Measurements from ENCODE around the gene NRG2.
A peak's percentile ranks its signal among the peaks of the same experiment; 100 is the strongest.

Gene NRG2

DNA sequence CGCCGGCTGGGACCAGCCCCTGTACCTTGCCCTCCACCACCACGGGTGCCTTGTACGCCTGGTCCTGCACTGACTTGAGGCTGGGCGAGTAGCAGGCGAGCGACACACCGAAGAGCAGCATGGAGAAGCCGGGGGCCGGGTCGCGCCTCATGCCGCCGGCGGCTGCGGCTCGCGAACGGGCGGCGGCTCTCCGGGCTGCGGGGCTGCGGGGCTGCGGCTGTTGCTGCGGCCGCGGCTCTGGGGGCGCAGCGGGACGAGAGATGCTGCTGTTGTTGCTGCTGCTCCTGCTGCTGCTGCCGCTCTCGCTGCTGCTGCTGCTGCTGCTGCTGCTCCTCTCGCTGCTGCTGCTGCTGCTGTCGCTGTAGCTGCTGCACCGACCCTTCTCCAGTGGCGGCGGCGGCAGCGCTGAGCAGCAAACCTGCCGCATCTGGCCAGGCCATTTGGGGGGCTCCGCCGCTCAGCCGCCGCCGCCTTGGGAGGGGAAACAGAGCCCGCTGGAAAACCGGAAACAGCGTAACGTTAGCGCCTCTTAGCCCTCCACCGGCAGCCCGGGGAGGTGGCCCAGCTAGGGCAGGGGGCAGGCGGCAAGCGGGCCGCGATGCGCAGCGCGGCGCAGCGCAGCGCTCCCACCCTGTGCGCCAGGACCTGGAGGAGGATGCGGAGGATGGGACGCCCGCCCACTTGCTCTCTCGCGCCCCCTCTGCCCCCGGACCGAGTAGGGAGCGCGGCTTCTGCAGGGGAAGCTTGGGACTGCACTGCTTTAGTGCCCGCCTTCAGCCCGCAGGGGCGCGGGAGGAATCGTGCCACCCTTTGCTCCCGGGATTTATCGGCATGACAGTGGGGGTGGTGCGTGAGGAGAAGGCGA, at the start of gene NRG2:
Gene NRG2 (minus strand): TSS at position 657 of the 865 bp plus-strand sequence.
- peak; percentile 86 for DNase-seq (ENCODE audit: low spot score)

DNA sequence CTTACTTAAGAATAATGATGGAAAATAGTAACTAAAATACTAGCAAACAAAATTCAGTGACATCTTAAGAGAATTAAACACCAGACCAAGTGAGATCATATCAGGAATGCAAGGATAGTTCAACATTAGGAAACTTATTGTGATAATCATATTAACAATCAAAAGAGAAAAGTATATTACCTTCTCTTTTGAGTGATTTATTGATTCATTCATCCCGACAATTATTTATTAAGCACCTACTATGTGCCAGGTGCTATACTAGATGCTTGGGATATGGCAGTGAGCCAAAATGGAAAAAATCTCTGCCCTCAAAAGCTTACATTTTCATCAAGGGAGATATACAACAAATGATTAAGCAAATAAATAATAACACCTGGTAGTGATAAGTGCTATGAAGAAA, 47.2 kb upstream of the NRG2 start:
- no peak for DNase-seq (ENCODE audit: low spot score)

DNA sequence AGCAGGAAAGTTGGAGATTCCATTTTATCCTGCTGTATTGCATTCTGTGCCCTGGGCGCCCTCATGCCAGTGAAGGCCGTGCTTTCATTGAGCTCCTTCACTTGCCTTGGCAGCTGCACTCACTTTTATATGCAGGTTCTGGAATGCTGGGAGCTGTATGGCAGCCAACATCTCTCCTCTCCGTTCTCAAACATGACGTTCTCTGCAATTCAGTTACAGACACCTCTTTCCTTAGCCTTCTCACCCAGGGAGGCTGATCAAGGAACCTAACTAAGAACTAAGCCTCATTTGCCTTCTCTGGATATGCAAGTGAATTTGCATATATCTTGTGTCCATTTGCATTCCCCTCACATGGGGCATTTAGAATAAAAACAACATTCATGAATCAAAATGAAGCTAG, 41.4 kb upstream of the NRG2 start:
- peak; percentile 40 for DNase-seq (ENCODE audit: low spot score)

DNA sequence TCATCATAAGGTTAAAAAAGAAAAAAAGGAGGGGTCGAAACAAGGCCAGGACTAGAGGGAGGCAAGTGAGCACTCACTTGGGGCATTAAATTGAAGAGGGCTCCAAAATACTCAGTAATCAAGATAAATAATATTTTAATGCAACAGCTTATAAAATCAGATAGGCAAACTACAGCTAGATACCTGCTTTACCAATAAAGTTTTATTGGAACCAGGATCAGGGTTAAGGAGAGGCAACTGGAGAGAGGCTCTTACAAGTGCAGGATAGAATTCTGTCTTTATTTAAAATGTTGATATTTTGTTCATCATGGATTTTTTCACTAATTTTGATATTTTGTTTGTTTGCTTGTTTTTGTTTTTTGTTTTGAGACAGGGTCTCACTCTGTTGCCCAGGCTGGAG, 40.6 kb upstream of the NRG2 start:
- no peak for DNase-seq (ENCODE audit: low spot score)

DNA sequence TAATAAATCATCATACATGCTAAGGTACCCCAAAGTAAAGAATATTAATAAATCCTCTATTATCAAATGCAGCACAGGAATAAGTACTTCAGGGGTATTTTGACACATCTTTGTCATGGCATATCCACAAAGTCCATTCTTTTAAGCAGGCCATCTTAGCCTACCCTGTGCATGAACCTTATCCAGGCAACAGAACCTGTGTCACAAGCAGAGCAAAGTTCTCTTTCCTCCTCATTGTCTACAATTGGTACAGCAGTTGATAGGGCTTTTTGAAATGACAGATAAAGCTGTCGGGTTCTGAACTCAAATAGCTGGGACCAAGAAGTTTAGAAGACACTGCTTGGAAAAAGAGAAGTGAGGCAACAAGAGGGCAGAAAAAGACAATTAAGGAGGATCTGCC, 40.0 kb upstream of the NRG2 start:
- no peak for DNase-seq (ENCODE audit: low spot score)

DNA sequence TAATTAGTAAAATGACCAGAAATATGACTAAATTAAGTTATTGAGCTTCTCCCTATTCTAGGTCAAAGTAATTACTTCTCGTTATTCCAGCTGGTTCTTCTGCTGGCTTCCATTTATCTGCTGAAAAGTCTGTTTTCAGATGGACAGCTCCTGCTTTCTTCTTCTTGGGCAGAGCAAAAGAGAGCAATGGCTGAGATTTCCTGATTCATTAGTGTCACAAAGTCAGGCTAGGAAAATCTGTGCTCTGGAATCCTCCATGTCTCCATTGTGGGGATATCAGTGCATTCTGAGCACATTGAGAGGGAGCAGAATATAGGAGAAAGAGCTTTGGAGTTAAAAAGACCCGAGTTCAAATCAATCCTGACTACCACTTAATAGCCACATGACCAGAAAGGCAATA, 33.7 kb upstream of the NRG2 start:
- DNase-seq (ENCODE audit: low spot score) = no peak

DNA sequence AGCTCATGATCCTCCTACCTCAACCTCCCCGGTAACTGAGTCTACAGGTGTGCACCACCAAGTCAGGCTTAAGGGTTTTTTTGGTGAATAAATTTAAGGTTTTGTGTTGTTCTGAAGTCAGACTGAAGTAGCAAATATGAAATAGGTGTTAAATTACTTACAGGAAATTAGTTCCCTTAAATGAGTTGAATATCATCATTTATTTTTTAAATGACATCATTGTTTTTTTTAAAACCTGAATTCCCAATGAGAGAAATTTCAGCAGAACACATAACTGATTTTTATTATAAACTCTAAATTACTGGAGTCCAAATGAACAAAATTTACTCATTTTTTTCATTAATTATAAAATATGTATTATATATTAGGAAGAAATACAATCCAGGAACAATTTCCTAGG, 33.0 kb upstream of the NRG2 start:
- no peak for DNase-seq (ENCODE audit: low spot score)

DNA sequence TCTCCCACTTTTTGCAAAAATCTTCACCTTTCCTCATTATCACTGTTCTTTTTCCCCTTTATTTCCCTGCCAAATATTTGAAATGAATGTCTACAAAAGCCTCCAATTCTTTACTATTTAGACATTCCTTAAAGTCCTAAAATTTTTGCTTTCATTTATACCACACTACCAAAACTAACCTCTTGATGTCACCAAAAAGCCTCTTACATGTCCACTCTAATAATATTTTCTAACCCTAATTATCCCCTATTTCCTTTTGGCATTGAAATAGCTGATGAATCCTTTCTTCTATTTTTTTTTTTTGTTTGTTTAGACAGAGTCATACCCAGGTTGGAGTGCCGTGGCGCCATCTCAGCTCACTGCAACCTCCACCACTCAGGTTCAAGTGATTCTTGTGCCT, 32.3 kb upstream of the NRG2 start:
- no peak for DNase-seq (ENCODE audit: low spot score)

DNA sequence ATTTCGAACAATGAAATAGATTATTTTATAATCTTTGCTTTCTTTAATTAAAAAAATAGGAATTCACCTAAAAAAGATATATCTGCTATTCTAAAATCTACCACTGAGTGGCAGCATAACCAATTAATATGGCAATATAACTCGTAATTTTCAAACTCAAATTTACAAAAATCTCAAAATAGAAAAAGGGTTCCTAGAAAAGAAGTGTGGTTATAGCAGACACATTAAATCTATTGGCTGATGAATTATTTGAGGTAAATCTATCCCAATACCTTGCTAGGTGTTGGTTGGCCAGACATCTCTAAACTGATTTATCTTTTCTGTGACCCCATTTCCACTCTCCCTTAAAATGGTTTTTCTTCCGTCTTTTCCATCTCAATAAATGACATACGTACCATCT, 30.2 kb upstream of the NRG2 start:
- DNase-seq (ENCODE audit: low spot score) = no peak

DNA sequence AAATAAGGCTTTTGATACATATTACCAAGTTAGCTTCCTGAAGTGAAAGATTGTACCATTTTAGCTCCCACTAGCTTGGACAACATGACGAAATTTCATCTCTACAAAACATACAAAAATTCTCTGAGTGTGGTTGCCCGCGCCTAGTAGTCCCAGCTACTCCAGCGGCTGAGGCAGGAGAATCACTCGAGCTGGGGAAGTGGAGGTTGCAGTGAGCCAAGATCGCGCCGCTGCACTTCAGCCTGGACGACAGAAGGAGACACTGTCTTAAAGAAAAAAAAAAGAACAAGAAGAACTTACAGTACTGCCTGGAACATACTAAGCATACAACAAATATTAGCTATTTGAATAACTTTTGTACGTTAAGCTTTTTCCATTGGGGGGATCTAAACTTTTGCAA, 29.7 kb upstream of the NRG2 start:
- DNase-seq (ENCODE audit: low spot score) = peak; percentile 7

DNA sequence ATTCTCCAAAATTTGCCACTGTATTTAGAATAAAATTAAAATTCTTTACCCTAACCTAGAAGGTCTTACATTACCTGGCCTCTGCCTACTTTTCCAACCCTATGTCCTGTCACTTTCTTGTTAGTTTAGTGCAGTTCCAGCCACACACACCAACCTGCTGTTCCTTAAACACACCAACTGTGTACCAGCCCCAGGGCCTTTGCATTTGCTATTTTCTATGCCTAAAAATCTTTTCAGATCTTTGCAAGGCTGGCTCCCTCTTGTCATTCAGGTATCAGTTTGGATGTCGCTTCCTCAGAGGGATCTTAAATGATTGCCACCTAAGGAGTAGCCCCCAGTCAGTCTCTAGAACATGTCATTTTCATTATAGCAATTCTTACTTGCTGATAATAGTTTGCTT, 17.7 kb upstream of the NRG2 start:
- DNase-seq (ENCODE audit: low spot score) = no peak

DNA sequence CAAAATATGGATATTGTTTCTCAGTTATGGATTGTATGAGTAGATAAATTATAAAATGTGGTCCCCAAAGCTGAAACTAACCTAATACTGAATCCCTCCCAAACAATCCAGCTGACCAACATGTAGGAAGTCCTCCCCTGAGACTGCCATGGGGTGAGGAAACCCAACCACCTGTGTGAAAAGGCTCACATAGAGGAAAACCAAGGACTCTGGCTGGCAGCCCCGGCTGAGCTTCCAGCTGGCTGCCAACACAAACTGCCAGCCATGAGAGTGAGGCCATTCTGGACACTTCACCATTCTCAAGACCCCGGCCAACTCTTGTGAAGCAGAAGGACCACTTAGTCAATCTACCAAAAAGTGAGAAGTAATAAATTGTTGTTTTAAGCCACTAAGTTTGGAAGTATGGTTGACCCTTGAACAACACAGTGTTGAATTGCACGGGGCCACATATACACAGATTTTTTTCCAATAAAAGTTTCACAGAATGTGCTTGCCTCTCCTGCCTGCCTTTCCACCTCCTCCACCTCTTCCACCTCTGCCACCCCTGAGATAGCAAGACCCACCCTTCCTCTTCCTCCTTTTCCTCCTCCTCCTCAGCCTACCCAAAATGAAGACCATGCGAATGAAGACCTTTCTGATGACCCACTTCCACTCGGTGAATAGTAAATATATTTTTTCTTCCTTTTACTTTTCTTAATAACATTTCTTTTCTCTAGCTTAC, 15.3 kb upstream of the NRG2 start:
- no peak for DNase-seq (ENCODE audit: low spot score)

DNA sequence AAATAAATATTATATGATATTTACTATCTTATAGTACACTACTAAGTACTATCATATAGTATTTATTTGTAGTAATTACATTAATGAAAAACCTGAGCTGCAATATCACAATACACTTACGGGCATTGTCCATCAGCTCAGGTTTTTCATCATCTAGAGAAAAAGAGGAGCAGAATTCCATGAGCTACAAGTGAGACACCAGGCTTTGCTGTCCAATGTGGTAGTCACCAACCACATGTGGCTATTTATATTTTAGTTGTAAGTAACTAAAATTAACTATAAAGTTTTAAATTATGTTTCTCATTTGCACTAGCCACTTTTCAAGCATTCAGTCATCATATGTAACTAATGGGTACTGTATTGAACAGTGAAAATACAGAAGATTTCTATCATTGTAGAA, 13.8 kb upstream of the NRG2 start:
- DNase-seq (ENCODE audit: low spot score) = no peak

DNA sequence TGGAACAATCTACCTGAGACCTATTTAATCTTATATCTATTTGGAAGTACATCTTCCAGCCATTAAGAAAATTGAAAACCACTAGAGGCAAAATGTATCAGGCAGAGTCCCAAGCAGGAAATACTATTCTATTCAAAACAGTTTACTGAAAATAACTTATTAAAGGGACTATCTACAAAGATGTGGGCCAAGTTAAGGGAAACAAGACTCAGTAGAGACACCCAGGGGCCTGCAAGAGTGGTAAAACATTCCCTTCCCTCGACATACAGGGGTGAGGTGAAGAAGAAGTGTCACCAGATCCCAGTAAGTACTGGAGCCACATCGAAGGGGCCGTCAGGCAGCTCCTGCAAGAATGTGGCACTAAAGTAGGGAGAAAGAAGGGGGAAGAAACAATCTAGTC, 12.1 kb upstream of the NRG2 start:
- no peak for DNase-seq (ENCODE audit: low spot score)

DNA sequence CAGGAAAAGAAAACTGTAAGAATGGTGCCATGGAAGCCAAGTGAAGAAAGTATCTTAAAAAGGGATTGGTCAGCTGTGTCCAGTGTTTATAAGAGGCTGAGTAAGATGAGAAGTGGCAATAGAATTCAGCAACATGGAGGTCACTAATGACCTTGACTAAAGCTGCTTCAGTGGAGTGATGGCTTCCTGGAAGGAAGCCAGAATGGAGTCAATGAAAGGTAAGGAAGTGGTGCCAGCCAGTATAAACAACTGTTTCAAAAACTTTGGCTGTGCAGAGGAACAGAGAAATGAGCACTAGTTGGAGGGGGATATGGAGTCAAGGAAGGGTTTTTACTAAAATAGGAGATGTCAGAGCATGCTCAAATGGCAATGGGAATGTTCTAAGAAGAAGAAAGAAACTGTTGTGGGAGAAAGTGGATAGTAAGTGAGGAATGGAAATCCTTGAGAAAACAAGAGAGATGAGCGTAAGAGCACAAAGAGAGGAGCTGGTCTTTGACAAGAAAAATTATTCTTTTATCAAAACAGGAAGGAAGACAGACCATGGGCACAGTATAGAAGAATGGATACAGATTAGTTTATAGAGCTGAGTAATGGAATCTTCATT, 11.1 kb upstream of the NRG2 start:
- no peak for DNase-seq (ENCODE audit: low spot score)

DNA sequence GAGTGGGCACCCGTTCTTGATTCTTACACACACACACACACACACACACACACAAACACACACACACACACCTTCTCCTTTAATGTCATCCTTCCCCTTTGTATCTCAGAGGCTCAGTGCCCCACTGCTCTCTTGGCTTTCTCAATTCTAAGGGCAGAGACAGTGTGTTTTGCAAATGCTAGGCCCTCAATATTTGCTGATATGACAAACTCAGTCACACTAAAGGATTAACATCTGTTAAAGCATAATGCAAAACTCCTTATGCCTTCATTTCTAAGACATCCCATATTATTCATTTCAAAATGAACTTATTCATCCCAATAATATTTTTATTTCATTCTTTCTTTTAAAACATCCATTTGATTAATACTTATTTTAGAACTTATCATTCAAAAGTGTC, 8.9 kb upstream of the NRG2 start:
- DNase-seq (ENCODE audit: low spot score) = no peak

DNA sequence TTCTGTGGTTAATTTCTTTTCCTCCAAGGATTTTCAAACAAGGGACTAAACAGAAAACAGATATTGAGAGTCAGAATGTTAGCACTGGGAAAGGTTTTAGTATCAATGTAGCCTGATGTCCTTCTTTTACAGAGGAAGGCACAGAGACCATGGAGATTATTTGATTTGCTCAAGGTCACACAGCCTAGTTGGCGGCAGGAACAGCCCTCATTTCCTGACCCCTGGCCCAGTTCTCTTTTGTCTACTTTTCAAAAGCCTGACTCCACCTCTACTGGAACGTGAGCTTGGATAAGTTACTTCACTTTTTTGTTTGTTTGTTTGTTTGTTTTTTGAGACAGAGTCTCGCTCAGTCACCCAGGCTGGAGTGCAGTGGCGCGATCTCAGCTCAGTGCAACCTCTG, 6.6 kb upstream of the NRG2 start:
- no peak for DNase-seq (ENCODE audit: low spot score)

DNA sequence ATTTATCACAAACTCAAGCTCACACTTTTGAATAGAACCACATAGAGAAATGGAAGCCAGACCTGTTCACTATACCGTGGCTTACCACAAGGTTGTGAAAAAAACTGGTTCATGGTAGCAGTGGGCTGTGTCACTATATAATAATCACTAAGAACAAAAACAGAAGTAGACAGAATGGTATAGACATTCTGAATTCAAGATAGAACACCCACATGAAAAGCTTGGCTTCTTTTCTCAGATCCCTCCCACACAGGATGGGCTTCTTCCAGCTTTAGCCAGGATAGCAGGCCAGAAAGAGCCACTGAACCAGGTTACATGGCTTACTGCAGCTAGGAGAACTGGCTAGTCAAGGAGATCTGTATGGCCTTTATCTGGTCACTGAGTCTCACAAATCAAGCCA, 6.1 kb upstream of the NRG2 start:
- DNase-seq (ENCODE audit: low spot score) = no peak

DNA sequence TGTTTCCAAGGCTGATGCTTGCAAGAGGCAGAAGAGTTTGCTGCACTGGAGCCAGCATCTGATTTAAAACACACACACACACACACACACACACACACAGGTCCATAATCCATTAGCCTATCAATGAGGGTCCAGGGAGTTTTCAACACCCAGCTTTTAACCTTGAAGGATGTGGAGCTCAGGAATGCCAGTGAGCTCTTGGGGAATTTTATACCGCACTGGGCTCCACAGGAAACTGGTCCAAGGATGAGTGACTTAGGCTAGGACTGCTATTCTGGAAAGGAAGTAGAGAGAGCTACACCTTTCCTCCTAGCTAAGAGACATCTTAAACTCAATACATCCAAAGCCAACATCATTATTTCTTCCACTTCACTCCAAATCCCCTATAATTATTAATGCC, 942 bp upstream of the NRG2 start:
- DNase-seq (ENCODE audit: low spot score) = no peak

DNA sequence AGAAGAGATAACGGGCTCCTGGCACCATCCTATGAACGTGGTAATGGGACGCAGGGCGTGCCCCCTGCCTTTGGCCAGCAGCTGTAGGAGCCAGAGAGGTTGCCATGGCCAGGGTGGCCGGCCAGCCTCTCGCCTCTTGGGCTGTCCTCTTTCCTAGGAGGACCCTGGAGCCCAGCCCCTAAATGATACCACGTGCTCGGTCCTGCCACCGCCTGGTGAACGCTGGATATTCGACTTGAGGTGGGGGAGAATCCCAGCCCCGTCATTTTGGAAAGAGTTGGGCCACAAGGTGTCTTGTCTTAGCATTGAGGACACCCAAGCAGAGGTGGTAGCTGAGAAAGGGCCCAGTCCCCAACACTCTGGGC, 391 bp upstream of the NRG2 start:
- no peak for DNase-seq (ENCODE audit: low spot score)

DNA sequence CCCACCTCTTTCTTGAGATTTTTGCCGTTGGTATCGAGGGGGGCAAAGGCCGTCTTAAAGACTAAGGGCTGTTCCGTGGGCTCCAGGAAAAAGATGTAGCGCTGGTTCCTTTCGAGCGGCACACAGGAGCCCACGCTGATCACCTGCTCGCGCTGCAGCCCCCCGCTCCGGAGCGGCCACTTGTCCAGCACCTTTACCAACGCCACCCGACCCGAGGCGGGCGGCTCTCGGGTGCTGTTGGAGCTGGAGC, 781 bp downstream of the NRG2 start:
- no peak for DNase-seq (ENCODE audit: low spot score)

DNA sequence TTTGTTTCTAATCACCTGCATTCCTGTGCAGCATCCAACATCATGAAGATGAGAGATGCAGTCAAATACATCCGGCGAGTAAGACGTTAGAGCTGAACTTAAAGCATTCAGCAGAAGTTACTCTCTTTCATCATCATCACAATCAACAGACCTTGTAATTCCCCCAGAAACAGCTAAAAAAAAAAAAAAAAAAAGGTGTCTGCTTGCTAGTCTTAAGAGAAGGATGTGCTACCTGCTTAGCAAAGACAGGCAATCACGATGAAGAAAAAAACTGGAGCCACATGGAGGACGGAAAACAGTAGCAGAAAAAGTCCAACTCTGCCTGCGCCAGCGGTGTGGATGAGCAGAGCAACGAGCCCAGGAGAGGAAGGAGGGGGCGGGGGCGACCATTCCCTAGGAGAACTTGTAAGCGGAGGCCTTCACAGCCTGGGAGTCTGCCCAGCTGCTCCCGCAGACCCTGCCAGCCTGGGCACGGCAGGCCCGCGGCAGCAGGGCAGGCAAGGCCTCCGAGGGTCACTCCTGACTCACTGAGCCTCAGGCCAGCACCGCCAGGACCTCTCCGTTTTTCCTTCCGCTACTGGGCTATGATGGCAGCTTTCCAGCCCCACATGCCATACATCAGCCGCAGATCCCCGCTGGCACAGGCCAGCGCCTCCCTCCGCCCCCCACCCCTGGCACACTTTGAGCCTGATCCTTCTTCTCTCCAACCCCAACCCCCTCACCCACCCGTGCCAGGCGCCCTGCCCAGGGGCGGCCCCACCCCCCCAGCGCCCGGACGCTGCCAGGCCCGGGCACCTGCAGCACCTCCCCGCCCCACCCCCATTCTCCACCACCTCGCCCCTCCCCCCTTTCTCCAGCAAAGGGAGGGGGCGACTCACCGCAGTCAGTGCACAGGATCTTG, 1.4 kb downstream of the NRG2 start:
- peak; percentile 82 for DNase-seq (ENCODE audit: low spot score)

DNA sequence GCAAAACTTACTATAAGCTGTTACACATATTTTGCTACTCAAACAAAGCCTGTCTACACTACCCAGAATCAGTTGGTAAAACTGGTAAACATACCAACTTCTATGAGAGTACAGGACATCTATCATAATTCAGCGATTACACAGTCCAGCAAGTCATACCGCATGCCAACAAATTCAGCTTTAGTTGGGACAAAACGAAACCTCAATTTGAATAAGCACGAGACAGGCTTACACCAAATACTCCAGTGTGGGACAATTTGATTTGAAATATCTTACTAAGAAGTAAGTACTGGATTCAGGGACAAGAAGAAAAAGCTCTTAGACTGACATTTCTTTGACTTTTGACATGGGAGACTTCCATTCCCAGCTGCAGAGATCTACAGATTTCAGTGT, 2.0 kb downstream of the NRG2 start:
- no peak for DNase-seq (ENCODE audit: low spot score)
